ENCODE data around the gene CDO1.
"Not testable (repeated sequence)": the region's sequence is repeated elsewhere in the genome, so short reads cannot be mapped to it uniquely, and the experiment has no call there.

CDO1 gene

GRCh38 chr5:115811406-115811805 lies 5.1 kb downstream of the CDO1 start:
- no peak for DNase-seq (ENCODE audit: low read depth in 1 of 2, low spot score in 1 of 2)
- no peak overlapping the region for H3K27ac ChIP-seq (replicated peaks)
- no peaks in the 10 kb centered on the region for H3K27me3 ChIP-seq (ENCODE audit: insufficient read depth, poor library complexity, severe bottlenecking)
- no peak overlapping the region for H3K4me3 ChIP-seq (replicated peaks; ENCODE audit: insufficient read depth, low read length)
- TF ChIP-seq GABPA (IDR thresholded peaks at IDR 0.05; ENCODE audit: low read depth), result no peak
- no peak for TF ChIP-seq SPI1 (IDR thresholded peaks at IDR 0.05; ENCODE audit: borderline replicate concordance, low read depth)
- TF ChIP-seq REST (IDR thresholded peaks at IDR 0.05; ENCODE audit: insufficient replicate concordance, low read depth), result no peak
- no peak for TF ChIP-seq CTCF (IDR thresholded peaks at IDR 0.05; ENCODE audit: insufficient read depth, low read length)
- TF ChIP-seq POLR2AphosphoS5 (IDR thresholded peaks at IDR 0.05; ENCODE audit: low read depth), result no peak

GRCh38 chr5:115810761-115811160 lies 5.7 kb downstream of the CDO1 start:
- TF ChIP-seq SPI1 (IDR thresholded peaks at IDR 0.05; ENCODE audit: borderline replicate concordance, low read depth), result no peak
- TF ChIP-seq CTCF (IDR thresholded peaks at IDR 0.05; ENCODE audit: insufficient read depth, low read length), result no peak
- TF ChIP-seq REST (IDR thresholded peaks at IDR 0.05; ENCODE audit: insufficient replicate concordance, low read depth), result no peak
- TF ChIP-seq POLR2AphosphoS5 (IDR thresholded peaks at IDR 0.05; ENCODE audit: low read depth), result no peak
- no peak for TF ChIP-seq GABPA (IDR thresholded peaks at IDR 0.05; ENCODE audit: low read depth)
- no peak overlapping the region for H3K27ac ChIP-seq (replicated peaks)
- no peak for DNase-seq (ENCODE audit: low read depth in 1 of 2, low spot score in 1 of 2)

GRCh38 chr5:115809946-115810345 lies 6.5 kb downstream of the CDO1 start:
- DNase-seq (ENCODE audit: low read depth in 1 of 2, low spot score in 1 of 2), result no peak
- Histone ChIP-seq H3K4me3 (replicated peaks; ENCODE audit: insufficient read depth, low read length) (no peak overlapping the region), H3K27me3 (ENCODE audit: insufficient read depth, poor library complexity, severe bottlenecking) (no peaks in the 10 kb centered on the region), H3K27ac (replicated peaks) (no peak overlapping the region)
- no peak for TF ChIP-seq POLR2AphosphoS5 (IDR thresholded peaks at IDR 0.05; ENCODE audit: low read depth)
- no peak for TF ChIP-seq CTCF (IDR thresholded peaks at IDR 0.05; ENCODE audit: insufficient read depth, low read length)
- no peak for TF ChIP-seq SPI1 (IDR thresholded peaks at IDR 0.05; ENCODE audit: borderline replicate concordance, low read depth)
- no peak for TF ChIP-seq REST (IDR thresholded peaks at IDR 0.05; ENCODE audit: insufficient replicate concordance, low read depth)
- TF ChIP-seq GABPA (IDR thresholded peaks at IDR 0.05; ENCODE audit: low read depth), result no peak

More at GRCh38 chr5:115810761-115811160, 5.7 kb downstream of the CDO1 start:
- Histone ChIP-seq H3K27me3 (ENCODE audit: insufficient read depth, poor library complexity, severe bottlenecking) (no peaks in the 10 kb centered on the region), H3K4me3 (replicated peaks; ENCODE audit: insufficient read depth, low read length) (no peak overlapping the region)

- H3K27me3 ChIP-seq (ENCODE audit: insufficient read depth, poor library complexity, severe bottlenecking), result not testable (repeated sequence)
Observed at GRCh38 chr5:115808066-115808465, 8.4 kb downstream of the CDO1 start.

More at GRCh38 chr5:115808066-115808465, 8.4 kb downstream of the CDO1 start:
- H3K4me3 ChIP-seq (replicated peaks; ENCODE audit: insufficient read depth, low read length); H3K27ac ChIP-seq (replicated peaks); DNase-seq (ENCODE audit: low read depth in 1 of 2, low spot score in 1 of 2): not testable (repeated sequence)

All from HL-60 (cell line).